GM13977 (cell line): Measurements from ENCODE around the gene LTBP4.

Experiments used
- DNase-seq: peaks from one replicate; pipeline ENCODE4 v3.0.0; 2012; ENCODE audit warnings: low spot score
- CTCF ChIP-seq: IDR thresholded peaks from 2 replicates; pipeline ENCODE4 v1.5.1; 2012; ENCODE audit warnings: mild to moderate bottlenecking, control low read depth; ENCODE audit not compliant: insufficient read depth; ENCODE audit errors: extremely low read depth, missing control alignments
- in situ Hi-C: fragments of 300-500 bp; cut with MboI; formaldehyde crosslinking; loops from one replicate; pipeline ENCODE4 v1.12.0; 2022; ENCODE audit warnings: low sequenced_read_pairs, low pct_unique_long_range_greater_than_20kb, mixed read lengths, inconsistent platforms; ENCODE audit not compliant: unreplicated experiment

The LTBP4 gene

GRCh38 chr19:40609561-40610395 is 8.6 kb downstream of the LTBP4 start:
- in situ Hi-C loops = loop anchor here (25.0 kb wide), 1 partner anchor 297 kb away; no protein-coding TSS in a partner anchor
- peak; percentile 96 for DNase-seq
- no peak for TF ChIP-seq CTCF

- in situ Hi-C loops = loop anchor here (25.0 kb wide), 1 partner anchor 298 kb away; no protein-coding TSS in a partner anchor
- DNase-seq = no peak
- TF ChIP-seq CTCF = no peak
Observed at GRCh38 chr19:40610396-40611064, 9.4 kb downstream of the LTBP4 start.

GRCh38 chr19:40611096-40611495 is 9.9 kb downstream of the LTBP4 start:
- TF ChIP-seq CTCF = no peak
- in situ Hi-C loops = loop anchor here (25.0 kb wide), 1 partner anchor 299 kb away; no protein-coding TSS in a partner anchor
- no peak for DNase-seq

GRCh38 chr19:40611900-40612698 is 10.9 kb downstream of the LTBP4 start:
- TF ChIP-seq CTCF = no peak
- in situ Hi-C loops = loop anchor here (25.0 kb wide), 1 partner anchor 300 kb away; no protein-coding TSS in a partner anchor
- no peak for DNase-seq

- peak; percentile 91 for DNase-seq
- in situ Hi-C loops = loop anchor here (25.0 kb wide), 1 partner anchor 301 kb away; no protein-coding TSS in a partner anchor
- no peak for TF ChIP-seq CTCF
Observed at GRCh38 chr19:40612831-40613689, 11.9 kb downstream of the LTBP4 start.
